K562 (cell line): ENCODE results near the gene SPDYE17. TPM values are rescaled to one million over a fixed set of nuclear protein-coding genes. Genes with fewer than 3 reads are reported as not detected.
"Not testable (repeated sequence)": the region's sequence is repeated elsewhere in the genome, so short reads cannot be mapped to it uniquely, and the experiment has no call there.

Experiments
- ATAC-seq: fragments of 200-7000 bp; cut with Tn5 transposase; 3 replicates; pipeline ENCODE4 v1.9.1; 2020; ENCODE audit warnings: moderate library complexity
- BruUV-seq: library from RNA; stranded (reverse); fragments of 400-500 nt; replicated peaks from 2 replicates; lab custom pipeline; 2021; lab: Mats Ljungman, UMichigan
- CTCF ChIA-PET: fragments of 300-600 bp; formaldehyde crosslinking; extraction: SDS; loops from one replicate; lab custom pipeline; 2021; ENCODE audit warnings: low intra/inter-chr PET ratio; lab: Yijun Ruan, JAX
- POLR2A ChIA-PET: fragments of 300-600, 350-650 bp; sonication (Branson Sonifier 250); formaldehyde crosslinking; extraction: SDS; loops from one replicate; lab custom pipeline; 2021; ENCODE audit warnings: antibody characterized with exemption, inconsistent platforms; lab: Yijun Ruan, JAX
- DNase-seq, 4 experiments: peaks; one replicate each; pipeline versions ENCODE4 v3.0.0 to v3.0.0-alpha.2; 2011 to 2018; ENCODE audit warnings: low spot score in 3 of 4, mixed read lengths in 3 of 4; ENCODE audit errors: extremely low read depth in 1 of 4
- FAIRE-seq: peaks from 2 replicates; lab custom pipeline; 2011; peaks lifted over from hg19 to GRCh38; lab: Jason Lieb, UNC
- H2AFZ ChIP-seq: 2 replicates; pipeline ENCODE4 v1.6.0; 2011; ENCODE audit warnings: low read depth, low read length, control low read depth, inconsistent platforms
- H3K27ac ChIP-seq: fragments of 200-600 bp; 3 replicates; pipeline ENCODE4 v1.8.0; 2011; ENCODE audit warnings: low read depth, mild to moderate bottlenecking, control low read depth, inconsistent platforms, low read length, moderate library complexity, mixed read lengths; ENCODE audit errors: extremely low read depth
- H3K27me3 ChIP-seq, 2 experiments: fragments of 300-600 bp in 1 of 2; 2 replicates in 1 of 2; 3 replicates in 1 of 2; pipeline versions ENCODE4 v1.6.0 to v1.8.0; 2011; ENCODE audit warnings: inconsistent platforms in 2 of 2, low read length in 2 of 2, mild to moderate bottlenecking in 1 of 2, mixed read lengths in 1 of 2, moderate library complexity in 1 of 2; ENCODE audit not compliant: control insufficient read depth in 2 of 2, insufficient read depth in 2 of 2
- H3K36me3 ChIP-seq: fragments of 300-600 bp; 3 replicates; pipeline ENCODE4 v1.8.0; 2011; ENCODE audit warnings: mild to moderate bottlenecking, low read length, inconsistent platforms; ENCODE audit not compliant: control insufficient read depth, insufficient read depth
- H3K4me1 ChIP-seq, 2 experiments: fragments of 200-600 bp in 1 of 2; replicated peaks in 1 of 2; 2 replicates in 1 of 2; 3 replicates in 1 of 2; pipeline versions ENCODE4 v1.5.1 to v1.8.0; 2011; ENCODE audit warnings: inconsistent platforms in 2 of 2, low read length in 2 of 2, mild to moderate bottlenecking in 1 of 2, mixed read lengths in 1 of 2, moderate library complexity in 1 of 2; ENCODE audit not compliant: control insufficient read depth in 2 of 2, insufficient read depth in 2 of 2
- H3K4me2 ChIP-seq: 2 replicates; pipeline ENCODE4 v1.6.1; 2011; ENCODE audit warnings: low read length, control low read depth, inconsistent platforms, mixed read lengths; ENCODE audit not compliant: insufficient read depth
- H3K4me3 ChIP-seq: fragments of 200-600 bp; sonication (generic), shearing (Covaris generic); 2 replicates; pipeline ENCODE4 v1.5.1; 2016; ENCODE audit warnings: control low read depth, inconsistent platforms
- H3K79me2 ChIP-seq: fragments of 200-600 bp; 3 replicates; pipeline ENCODE4 v1.8.0; 2011; ENCODE audit warnings: low read length, inconsistent platforms; ENCODE audit not compliant: control insufficient read depth, insufficient read depth
- H3K9ac ChIP-seq, 2 experiments: 2 replicates each; pipeline versions ENCODE4 v1.6.0 to v1.6.1; 2011; ENCODE audit warnings: low read depth in 2 of 2, low read length in 2 of 2, control low read depth in 1 of 2, inconsistent platforms in 1 of 2, mild to moderate bottlenecking in 1 of 2, mixed read lengths in 1 of 2; ENCODE audit not compliant: insufficient read depth in 1 of 2
- H3K9me1 ChIP-seq: one replicate; pipeline ENCODE4 v1.6.0; 2011; ENCODE audit warnings: inconsistent platforms, mild to moderate bottlenecking, low read length, moderate library complexity; ENCODE audit not compliant: control insufficient read depth, insufficient read depth
- H3K9me3 ChIP-seq: replicated peaks from 2 replicates; pipeline ENCODE4 v1.5.1; 2011; ENCODE audit warnings: low read depth, low read length, inconsistent platforms; ENCODE audit not compliant: control insufficient read depth, insufficient read depth
- H4K20me1 ChIP-seq: replicated peaks from 2 replicates; pipeline ENCODE4 v1.6.1; 2011; ENCODE audit warnings: low read length, inconsistent platforms, mixed read lengths; ENCODE audit not compliant: control insufficient read depth, insufficient read depth
- WGBS: fragments of 100-300 bp; shearing (Covaris generic); methylation state at CpG from one replicate; pipeline ENCODE4 v1.1.6; 2016; ENCODE audit warnings: low coverage, mixed read lengths; ENCODE audit not compliant: insufficient coverage; ENCODE audit errors: missing lambda C conversion rate; 5-methylcytosine and 5-hydroxymethylcytosine counted together
- in situ Hi-C: fragments of 300-500 bp; cut with MboI; formaldehyde crosslinking; loops from 4 replicates; pipeline ENCODE4 v1.15.0; 2018; ENCODE audit warnings: inconsistent platforms, mixed read lengths
- intact Hi-C: fragments of 100-400 bp; cut with micrococcal nuclease; formaldehyde crosslinking; loops from 2 replicates; pipeline ENCODE4 v1.14.2; 2022
- polyA plus RNA-seq, 8 experiments: library from polyadenylated mRNA; depleted of rRNA in 4 of 8; stranded (reverse) in 5 of 8; unstranded in 3 of 8; fragments of >200 nt; fragmentation: Nextera tagmentation in 2 of 8; fragmentation: Illumina TruSeq in 1 of 8; extraction: Ambion mirVana in 2 of 8; extraction: Trizol in 1 of 8; gene quantifications; 2 replicates each; pipeline versions ENCODE4 v1.2.1 to v1.2.3, GENCODE V29; 2011 to 2014; ENCODE audit warnings: inconsistent platforms in 1 of 8, missing spikeins in 1 of 8
- small RNA-seq: library from RNA; depleted of rRNA; stranded (forward); fragments of <200 nt; gene quantifications from one replicate; pipeline ENCODE3, GENCODE V24; 2014
- total RNA-seq, 7 experiments: library from RNA; depleted of rRNA in 6 of 7; stranded (reverse); fragments of >200 nt in 6 of 7; fragmentation: Illumina TruSeq in 2 of 7; extraction: Trizol in 2 of 7; gene quantifications; 2 replicates each; pipeline versions ENCODE4 v1.2.1 to v1.2.3, GENCODE V29; 2011 to 2021; ENCODE audit warnings: low replicate concordance in 1 of 7

The SPDYE17 gene
- total and polyA plus RNA-seq, 9 of the 15 experiments (the other 6 are each of a cell fraction or from before 2014, with no cell fraction given): not detected

DNA sequence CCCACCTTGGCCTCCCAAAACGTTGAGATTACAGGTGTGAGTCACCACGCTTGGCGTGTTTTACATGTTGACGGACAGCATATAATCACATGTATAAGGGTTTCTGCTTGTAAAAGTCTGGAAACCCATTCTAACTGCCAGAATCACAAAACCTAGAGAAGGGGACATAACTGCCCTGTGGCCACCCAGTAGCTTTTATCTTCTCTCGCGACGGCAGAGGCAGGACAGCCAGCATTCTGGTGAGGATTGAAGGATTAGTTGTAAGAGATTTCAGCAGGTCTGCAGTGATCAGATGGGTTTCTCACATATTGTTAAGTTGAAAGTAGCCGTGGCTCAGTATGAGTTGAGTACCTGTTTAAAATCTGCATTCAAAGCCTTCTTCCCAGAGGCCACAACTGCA, 59.8 kb downstream of the SPDYE17 start:
- POLR2A ChIA-PET, H3K9me1 ChIP-seq, FAIRE-seq: not testable (repeated sequence)

More for the DNA sequence above, 59.8 kb downstream of the SPDYE17 start:
- H3K79me2 ChIP-seq, DNase-seq, in situ Hi-C loops, BruUV-seq, H3K9me3 ChIP-seq, H2AFZ ChIP-seq, H3K27me3 ChIP-seq, H3K4me2 ChIP-seq, H3K4me3 ChIP-seq, H3K9ac ChIP-seq, intact Hi-C loops, ATAC-seq, H4K20me1 ChIP-seq, H3K4me1 ChIP-seq, H3K36me3 ChIP-seq, CTCF ChIA-PET, H3K27ac ChIP-seq: not testable (repeated sequence)
- 64% methylated on average over 4 of the region's 8 CpGs for WGBS

Small RNA genes lying within 50 kb of the gene (small RNA-seq; reads per million reads assigned to genes)
- not detected for gene RF00019

Other genes starting within 250 kb of the SPDYE17 start
- 0.33 TPM in 1 of 2 replicates, not detected in the other for gene SPDYE18, start 30.2 kb upstream of the SPDYE17 start, total RNA-seq (2014; rRNA removed)
- gene SPDYE18, start 30.2 kb upstream of the SPDYE17 start, total RNA-seq (2014; rRNA removed; fragmentation: Illumina TruSeq; extraction: Trizol): 0.18 and 0.32 TPM in 2 replicates
- gene SPDYE18, start 30.2 kb upstream of the SPDYE17 start, total RNA-seq (2015; rRNA removed; fragmentation: Illumina TruSeq; extraction: Trizol): 0.25 TPM in 1 of 2 replicates, not detected in the other
- gene SPDYE18, start 30.2 kb upstream of the SPDYE17 start, total RNA-seq (2021): 0.44 TPM in 1 of 2 replicates, not detected in the other
- gene SPDYE18, start 30.2 kb upstream of the SPDYE17 start, polyA plus RNA-seq (2011; rRNA removed): 0.11 and 0.26 TPM in 2 replicates
- 0.18 TPM in 1 of 2 replicates, not detected in the other for gene SPDYE18, start 30.2 kb upstream of the SPDYE17 start, polyA plus RNA-seq (2014; fragmentation: Illumina TruSeq; extraction: Trizol)
- gene SPDYE18, start 30.2 kb upstream of the SPDYE17 start, polyA plus RNA-seq (2014; fragmentation: Nextera tagmentation; extraction: Ambion mirVana): not detected
- gene SPDYE18, start 30.2 kb upstream of the SPDYE17 start, polyA plus RNA-seq (2014; rRNA removed): 0.13 and 0.16 TPM in 2 replicates
- 0.23 and 0.49 TPM in 2 replicates for gene CCDC146, start 90.3 kb upstream of the SPDYE17 start, total RNA-seq (2014; rRNA removed)
- gene CCDC146, start 90.3 kb upstream of the SPDYE17 start, total RNA-seq (2014; rRNA removed; fragmentation: Illumina TruSeq; extraction: Trizol): 0.29 and 0.89 TPM in 2 replicates
- gene CCDC146, start 90.3 kb upstream of the SPDYE17 start, total RNA-seq (2015; rRNA removed; fragmentation: Illumina TruSeq; extraction: Trizol): 0.23 and 0.98 TPM in 2 replicates
- gene CCDC146, start 90.3 kb upstream of the SPDYE17 start, total RNA-seq (2021): 0.18 and 0.92 TPM in 2 replicates
- gene CCDC146, start 90.3 kb upstream of the SPDYE17 start, polyA plus RNA-seq (2011; rRNA removed): 0.59 and 0.72 TPM in 2 replicates
- gene CCDC146, start 90.3 kb upstream of the SPDYE17 start, polyA plus RNA-seq (2014; fragmentation: Illumina TruSeq; extraction: Trizol): 0.22 and 0.51 TPM in 2 replicates
- gene CCDC146, start 90.3 kb upstream of the SPDYE17 start, polyA plus RNA-seq (2014; fragmentation: Nextera tagmentation; extraction: Ambion mirVana): under 1 TPM in 1 of 2 experiments, not detected in 1; 0.10 TPM
- gene CCDC146, start 90.3 kb upstream of the SPDYE17 start, polyA plus RNA-seq (2014; rRNA removed): 0.17 and 0.76 TPM in 2 replicates
- gene FGL2, start 167.5 kb upstream of the SPDYE17 start, total RNA-seq (2014; rRNA removed): not detected in 2 replicates
- gene FGL2, start 167.5 kb upstream of the SPDYE17 start, total RNA-seq (2014; rRNA removed; fragmentation: Illumina TruSeq; extraction: Trizol): not detected in 2 replicates
- not detected in 2 replicates for gene FGL2, start 167.5 kb upstream of the SPDYE17 start, total RNA-seq (2015; rRNA removed; fragmentation: Illumina TruSeq; extraction: Trizol)
- 0.11 TPM in 1 of 2 replicates, not detected in the other for gene FGL2, start 167.5 kb upstream of the SPDYE17 start, total RNA-seq (2021)
- not detected in 2 replicates for gene FGL2, start 167.5 kb upstream of the SPDYE17 start, polyA plus RNA-seq (2011; rRNA removed)
- not detected in 2 replicates for gene FGL2, start 167.5 kb upstream of the SPDYE17 start, polyA plus RNA-seq (2014; fragmentation: Illumina TruSeq; extraction: Trizol)
- gene FGL2, start 167.5 kb upstream of the SPDYE17 start, polyA plus RNA-seq (2014; fragmentation: Nextera tagmentation; extraction: Ambion mirVana): not detected
- not detected in 2 replicates for gene FGL2, start 167.5 kb upstream of the SPDYE17 start, polyA plus RNA-seq (2014; rRNA removed)